Gastrocnemius medialis (tissue), 4 donors: Measurements from ENCODE around the gene A3GALT2.

Experiments
- POLR2A ChIP-seq, 2 donors: fragments of 450-650 bp; IDR thresholded peaks; one replicate each; pipeline ENCODE4 v1.6.1; 2017; ENCODE audit warnings: antibody characterized with exemption in 2 of 2, mild to moderate bottlenecking in 2 of 2, moderate library complexity in 2 of 2
- TF ChIP-seq, protein P1 (sequence below), 5 experiments: fragments of 450-650 bp in 3 of 5; fragments of 200-600 bp in 2 of 5; sonication (generic) in 2 of 5; IDR thresholded peaks in 4 of 5; conservative IDR thresholded peaks in 1 of 5; 1 replicate in 4 of 5; 2 replicates in 1 of 5; pipeline ENCODE4 v1.5.1; 2016 to 2019; ENCODE audit warnings: antibody characterized with exemption in 5 of 5, mild to moderate bottlenecking in 3 of 5, moderate library complexity in 3 of 5

DNA sequence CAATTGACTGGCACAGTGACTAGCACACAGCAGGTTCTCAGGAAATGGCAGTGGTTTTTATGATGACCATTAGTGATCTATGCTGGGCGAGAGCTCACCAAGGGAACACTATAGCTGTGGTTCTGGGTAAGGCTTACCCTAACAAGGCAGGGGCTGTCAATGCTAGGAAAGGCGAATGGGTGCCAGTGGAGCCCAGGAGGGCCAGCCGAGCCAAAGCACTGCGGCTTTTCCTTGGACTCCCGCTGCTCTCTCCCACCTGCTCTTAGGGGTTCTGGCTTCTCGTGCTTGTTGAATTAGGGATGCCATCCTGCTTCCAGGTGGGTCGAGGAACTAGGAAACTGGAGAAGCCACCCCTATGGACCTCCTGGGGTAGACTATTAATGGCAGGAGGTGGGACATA lies 10.0 kb upstream of the A3GALT2 start:
- TF ChIP-seq POLR2A (IDR thresholded peaks at IDR 0.05): no peak
- TF ChIP-seq, protein P1, sequence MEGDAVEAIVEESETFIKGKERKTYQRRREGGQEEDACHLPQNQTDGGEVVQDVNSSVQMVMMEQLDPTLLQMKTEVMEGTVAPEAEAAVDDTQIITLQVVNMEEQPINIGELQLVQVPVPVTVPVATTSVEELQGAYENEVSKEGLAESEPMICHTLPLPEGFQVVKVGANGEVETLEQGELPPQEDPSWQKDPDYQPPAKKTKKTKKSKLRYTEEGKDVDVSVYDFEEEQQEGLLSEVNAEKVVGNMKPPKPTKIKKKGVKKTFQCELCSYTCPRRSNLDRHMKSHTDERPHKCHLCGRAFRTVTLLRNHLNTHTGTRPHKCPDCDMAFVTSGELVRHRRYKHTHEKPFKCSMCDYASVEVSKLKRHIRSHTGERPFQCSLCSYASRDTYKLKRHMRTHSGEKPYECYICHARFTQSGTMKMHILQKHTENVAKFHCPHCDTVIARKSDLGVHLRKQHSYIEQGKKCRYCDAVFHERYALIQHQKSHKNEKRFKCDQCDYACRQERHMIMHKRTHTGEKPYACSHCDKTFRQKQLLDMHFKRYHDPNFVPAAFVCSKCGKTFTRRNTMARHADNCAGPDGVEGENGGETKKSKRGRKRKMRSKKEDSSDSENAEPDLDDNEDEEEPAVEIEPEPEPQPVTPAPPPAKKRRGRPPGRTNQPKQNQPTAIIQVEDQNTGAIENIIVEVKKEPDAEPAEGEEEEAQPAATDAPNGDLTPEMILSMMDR (IDR thresholded peaks at IDR 0.05 in 4 of 5, conservative IDR thresholded peaks at IDR 0.05 in 1 of 5): no peak
